Ectodermal cell (in vitro differentiated cells): ENCODE results near the gene MED9.

ENCODE experiments used
- H3K27ac ChIP-seq: 2 replicates; pipeline ENCODE4 v1.7.0; 2013; ENCODE audit warnings: mild to moderate bottlenecking, low read depth, low read length; ENCODE audit not compliant: insufficient read depth, poor library complexity, severe bottlenecking
- H3K27me3 ChIP-seq: 2 replicates; pipeline ENCODE4 v1.7.0; 2013; ENCODE audit warnings: mild to moderate bottlenecking, low read length; ENCODE audit not compliant: insufficient read depth, control insufficient read depth, poor library complexity, severe bottlenecking
- H3K36me3 ChIP-seq: one replicate; pipeline ENCODE4 v1.7.0; 2013; ENCODE audit warnings: low read length; ENCODE audit not compliant: control insufficient read depth, insufficient read depth
- H3K4me1 ChIP-seq: one replicate; pipeline ENCODE4 v1.7.0; 2013; ENCODE audit warnings: low read length; ENCODE audit not compliant: control insufficient read depth, insufficient read depth
- H3K4me3 ChIP-seq: 2 replicates; pipeline ENCODE4 v1.7.0; 2013; ENCODE audit warnings: low read depth, low read length, control low read depth; ENCODE audit not compliant: insufficient read depth
- H3K9me3 ChIP-seq: 2 replicates; pipeline ENCODE4 v1.7.0; 2013; ENCODE audit warnings: mild to moderate bottlenecking, low read length, moderate library complexity; ENCODE audit not compliant: control insufficient read depth
- WGBS, 2 experiments: methylation state at CpG; one replicate each; pipeline ENCODE4 v1.1.7; 2013; ENCODE audit warnings: missing lambda C conversion rate in 2 of 2; 5-methylcytosine and 5-hydroxymethylcytosine counted together

MED9 gene

GRCh38 chr17:17515934-17516930, 39.4 kb downstream of the MED9 start:
- H3K4me1 ChIP-seq: peaks cover 15% of the 10 kb centered on the region

GRCh38 chr17:17516941-17517720, 40.3 kb downstream of the MED9 start:
- 85 to 88% methylated on average over 14 of the region's 14 CpGs for WGBS, 2 experiments
- H3K4me3 ChIP-seq: no peak overlapping the region
- no peak overlapping the region for H3K27ac ChIP-seq
- peaks cover 18% of the 10 kb centered on the region for H3K4me1 ChIP-seq
- no peaks in the 10 kb centered on the region for H3K9me3 ChIP-seq
- H3K36me3 ChIP-seq: no peaks in the 10 kb centered on the region
- no peaks in the 10 kb centered on the region for H3K27me3 ChIP-seq

More at GRCh38 chr17:17515934-17516930, 39.4 kb downstream of the MED9 start:
- Histone ChIP-seq H3K27me3 (no peaks in the 10 kb centered on the region), H3K27ac (no peak overlapping the region), H3K4me3 (no peak overlapping the region), H3K9me3 (no peaks in the 10 kb centered on the region), H3K36me3 (no peaks in the 10 kb centered on the region)
- WGBS, 2 experiments: 89 to 90% methylated on average over 21 of the region's 21 CpGs

GRCh38 chr17:17518014-17518413, 41.2 kb downstream of the MED9 start:
- H3K4me3 ChIP-seq: no peak overlapping the region
- WGBS, 2 experiments: 82% methylated on average over 15 of the region's 15 CpGs
- no peak overlapping the region for H3K27ac ChIP-seq
- no peaks in the 10 kb centered on the region for H3K36me3 ChIP-seq
- peaks cover 27% of the 10 kb centered on the region for H3K4me1 ChIP-seq
- H3K9me3 ChIP-seq: no peaks in the 10 kb centered on the region
- no peaks in the 10 kb centered on the region for H3K27me3 ChIP-seq

- 95 to 96% methylated on average over 5 of the region's 5 CpGs for WGBS, 2 experiments
Measured at GRCh38 chr17:17518951-17519350, 42.2 kb downstream of the MED9 start.

GRCh38 chr17:17519886-17520285, 43.1 kb downstream of the MED9 start:
- peaks cover 29% of the 10 kb centered on the region for H3K4me1 ChIP-seq
- no peak overlapping the region for H3K27ac ChIP-seq
- H3K27me3 ChIP-seq: no peaks in the 10 kb centered on the region
- no peak overlapping the region for H3K4me3 ChIP-seq
- no peaks in the 10 kb centered on the region for H3K9me3 ChIP-seq
- H3K36me3 ChIP-seq: no peaks in the 10 kb centered on the region
- WGBS, 2 experiments: 93 to 95% methylated on average over 10 of the region's 10 CpGs

More at GRCh38 chr17:17518951-17519350, 42.2 kb downstream of the MED9 start:
- Histone ChIP-seq H3K36me3 (no peaks in the 10 kb centered on the region), H3K4me3 (no peak overlapping the region), H3K4me1 (peaks cover 33% of the 10 kb centered on the region), H3K9me3 (no peaks in the 10 kb centered on the region), H3K27ac (no peak overlapping the region), H3K27me3 (no peaks in the 10 kb centered on the region)

GRCh38 chr17:17520599-17521232, 43.9 kb downstream of the MED9 start:
- no peaks in the 10 kb centered on the region for H3K9me3 ChIP-seq
- H3K4me3 ChIP-seq: no peak overlapping the region
- 91 to 92% methylated on average over 22 of the region's 22 CpGs for WGBS, 2 experiments
- H3K27ac ChIP-seq: no peak overlapping the region
- H3K36me3 ChIP-seq: no peaks in the 10 kb centered on the region
- peaks cover 21% of the 10 kb centered on the region for H3K4me1 ChIP-seq
- no peaks in the 10 kb centered on the region for H3K27me3 ChIP-seq

- peak overlapping the region; percentile 50 for H3K27ac ChIP-seq
- 57 to 58% methylated on average over 14 of the region's 14 CpGs for WGBS, 2 experiments
- H3K4me3 ChIP-seq: no peak overlapping the region
- H3K9me3 ChIP-seq: no peaks in the 10 kb centered on the region
- no peaks in the 10 kb centered on the region for H3K27me3 ChIP-seq
- peaks cover 18% of the 10 kb centered on the region for H3K4me1 ChIP-seq
- H3K36me3 ChIP-seq: no peaks in the 10 kb centered on the region
Measured at GRCh38 chr17:17523001-17523730, 46.4 kb downstream of the MED9 start.

GRCh38 chr17:17523731-17524490, 47.1 kb downstream of the MED9 start:
- H3K27ac ChIP-seq: no peak overlapping the region
- no peaks in the 10 kb centered on the region for H3K27me3 ChIP-seq
- no peak overlapping the region for H3K4me3 ChIP-seq
- H3K9me3 ChIP-seq: no peaks in the 10 kb centered on the region
- peaks cover 18% of the 10 kb centered on the region for H3K4me1 ChIP-seq
- 90 to 91% methylated on average over 19 of the region's 19 CpGs for WGBS, 2 experiments
- no peaks in the 10 kb centered on the region for H3K36me3 ChIP-seq

- no peak overlapping the region for H3K27ac ChIP-seq
- 84 to 88% methylated on average over 15 of the region's 15 CpGs for WGBS, 2 experiments
- no peak overlapping the region for H3K4me3 ChIP-seq
- H3K9me3 ChIP-seq: no peaks in the 10 kb centered on the region
- H3K27me3 ChIP-seq: no peaks in the 10 kb centered on the region
- peaks cover 18% of the 10 kb centered on the region for H3K4me1 ChIP-seq
- no peaks in the 10 kb centered on the region for H3K36me3 ChIP-seq
Measured at GRCh38 chr17:17525311-17525710, 48.5 kb downstream of the MED9 start.
